Measurements from ENCODE around the gene ZNF217.
"Not testable (repeated sequence)": the region's sequence is repeated elsewhere in the genome, so short reads cannot be mapped to it uniquely, and the experiment has no call there.

ZNF217 gene

GRCh38 chr20:53522696-53523095 lies 70.9 kb downstream of the ZNF217 start:
- Mint-ChIP-seq H3K9me3 (no peaks in the 10 kb centered on the region), H3K27ac (no peak overlapping the region), H3K4me3 (no peak overlapping the region), H3K27me3 (ENCODE audit: low read depth, poor library complexity) (peaks cover 1% of the 10 kb centered on the region), H3K36me3 (ENCODE audit: low read depth) (no peaks in the 10 kb centered on the region), H3K4me1 (peaks cover 11% of the 10 kb centered on the region)
- no peak for TF ChIP-seq CTCF (IDR thresholded peaks at IDR 0.05)
- DNase-seq = no peak

DNA sequence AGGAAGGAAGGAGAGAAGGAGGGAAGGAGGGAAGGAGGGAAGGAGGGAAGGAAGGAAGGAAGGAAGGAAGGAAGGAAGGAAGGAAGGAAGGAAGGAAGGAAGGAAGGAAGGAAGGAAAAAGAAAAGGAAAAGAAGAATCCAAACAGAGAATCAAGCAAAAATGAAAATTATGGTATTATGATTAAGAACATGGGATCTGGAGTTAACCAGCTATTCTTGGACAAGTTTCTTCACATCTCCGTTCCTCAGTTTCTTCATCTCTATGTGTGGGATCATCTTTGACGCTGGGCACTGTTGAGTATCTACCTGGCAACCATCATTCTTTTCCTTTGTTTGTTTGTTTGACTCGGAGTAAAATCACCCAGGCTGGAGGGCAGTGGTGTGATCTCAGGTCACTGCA lies 71.6 kb downstream of the ZNF217 start:
- H3K9me3 Mint-ChIP-seq = no peaks in the 10 kb centered on the region
- H3K4me3 Mint-ChIP-seq = no peak overlapping the region
- peaks cover 7% of the 10 kb centered on the region for H3K4me1 Mint-ChIP-seq
- no peak overlapping the region for H3K27ac Mint-ChIP-seq
- no peak for DNase-seq
- H3K27me3 Mint-ChIP-seq (ENCODE audit: low read depth, poor library complexity) = peaks cover 2% of the 10 kb centered on the region
- H3K36me3 Mint-ChIP-seq (ENCODE audit: low read depth) = no peaks in the 10 kb centered on the region
- TF ChIP-seq CTCF (IDR thresholded peaks at IDR 0.05) = no peak

- H3K36me3 Mint-ChIP-seq (ENCODE audit: low read depth); H3K4me1 Mint-ChIP-seq: not testable (repeated sequence)
These were observed 72.2 kb downstream of the ZNF217 start for GRCh38 chr20:53521421-53521820.

GRCh38 chr20:53517146-53517545 lies 76.5 kb downstream of the ZNF217 start:
- H3K9me3 Mint-ChIP-seq = no peaks in the 10 kb centered on the region
- no peak overlapping the region for H3K27ac Mint-ChIP-seq
- no peak for DNase-seq
- peaks cover 2% of the 10 kb centered on the region for H3K27me3 Mint-ChIP-seq (ENCODE audit: low read depth, poor library complexity)
- H3K4me1 Mint-ChIP-seq = peaks cover 11% of the 10 kb centered on the region
- no peak for TF ChIP-seq CTCF (IDR thresholded peaks at IDR 0.05)
- no peaks in the 10 kb centered on the region for H3K36me3 Mint-ChIP-seq (ENCODE audit: low read depth)
- H3K4me3 Mint-ChIP-seq = no peak overlapping the region

More at GRCh38 chr20:53521421-53521820, 72.2 kb downstream of the ZNF217 start:
- not testable (repeated sequence) for H3K27ac Mint-ChIP-seq; DNase-seq; H3K4me3 Mint-ChIP-seq; H3K9me3 Mint-ChIP-seq; H3K27me3 Mint-ChIP-seq (ENCODE audit: low read depth, poor library complexity)

Data from nephron progenitor cell (in vitro differentiated cells).